Measurements from ENCODE around the gene KDM1A.

GRCh38 chr1:23027352-23027907, 8.2 kb downstream of the KDM1A start:
- no peak for TF ChIP-seq ARNTL (CRISPR knock-in tag; IDR thresholded peaks at IDR 0.05; ENCODE audit: borderline replicate concordance, low read depth)
- no peak for TF ChIP-seq ESRRG (CRISPR knock-in tag; IDR thresholded peaks at IDR 0.05)

All from SK-N-SH treated with all-trans-retinoic acid at 6 μM for 48 hours (cell line).